Bronchial epithelial cell (primary cell): ENCODE data around the gene BDH2. TPM values are rescaled to one million over a fixed set of nuclear protein-coding genes. Genes with fewer than 3 reads are reported as not detected.
A peak's percentile ranks its signal among the peaks of the same experiment; 100 is the strongest.

Source experiments
- DNase-seq: peaks from one replicate; pipeline ENCODE4 v3.0.0-alpha.2; 2010; ENCODE audit warnings: low read depth
- FAIRE-seq: peaks from 2 replicates; lab custom pipeline; 2011; peaks lifted over from hg19 to GRCh38; lab: Jason Lieb, UNC
- H3K27me3 ChIP-seq: 2 replicates; pipeline ENCODE4 v1.5.1; 2011; ENCODE audit warnings: low read length; ENCODE audit not compliant: control insufficient read depth, insufficient read depth
- H3K36me3 ChIP-seq: 2 replicates; pipeline ENCODE4 v1.5.1; 2011; ENCODE audit warnings: low read length; ENCODE audit not compliant: control insufficient read depth, insufficient read depth
- H3K4me3 ChIP-seq: 2 replicates; pipeline ENCODE4 v1.5.1; 2011; ENCODE audit warnings: mild to moderate bottlenecking, low read depth, low read length, control low read depth
- CTCF ChIP-seq: IDR thresholded peaks from 2 replicates; pipeline ENCODE4 v1.5.1; 2011; ENCODE audit warnings: mild to moderate bottlenecking, moderate library complexity, low read length, control low read depth, inconsistent platforms; ENCODE audit not compliant: insufficient read depth, severe bottlenecking
- total RNA-seq: library from RNA; depleted of rRNA; stranded (reverse); fragments of >200 nt; gene quantifications from 2 replicates; pipeline ENCODE4 v1.2.1, GENCODE V29; 2014

Gene BDH2
- 15.8 and 16.6 TPM in 2 replicates for total RNA-seq

GRCh38 chr4:103099691-103100392 is at the start of gene BDH2:
Gene BDH2, minus strand, starts transcription at chr4:103099834. Its CDS starts 3,580 bp downstream, at chr4:103096254.
- FAIRE-seq: peak; percentile 91
- no peaks in the 10 kb centered on the region for H3K36me3 ChIP-seq
- H3K27me3 ChIP-seq: no peaks in the 10 kb centered on the region
- peak within 1 kb of the TSS; percentile 37 for H3K4me3 ChIP-seq
- DNase-seq: peak; percentile 96
- TF ChIP-seq CTCF: peak; percentile 56

DNA sequence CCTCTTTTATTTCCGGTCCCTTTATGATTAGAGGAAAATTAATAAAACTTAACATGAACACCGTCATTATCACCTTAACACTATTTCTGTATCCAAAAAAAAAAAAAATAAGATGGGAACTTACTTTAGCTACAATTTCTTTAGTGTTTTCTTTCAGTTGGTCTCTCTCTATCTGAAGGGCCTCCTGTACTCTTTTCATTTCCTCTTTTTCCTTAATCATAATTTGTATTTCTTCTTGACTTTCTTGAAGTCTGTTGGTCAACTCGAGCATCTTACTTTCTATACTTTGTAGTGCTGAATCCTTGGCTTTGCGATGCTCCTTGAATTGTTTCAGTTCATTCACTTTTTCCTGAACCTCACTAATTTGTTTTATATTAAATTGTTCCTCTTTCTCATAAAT is 45.3 kb upstream of the BDH2 start:
- DNase-seq (no peak), FAIRE-seq (no peak)
- peaks cover 1% of the 10 kb centered on the region for H3K36me3 ChIP-seq
- TF ChIP-seq CTCF: no peak
- H3K4me3 ChIP-seq: no peak overlapping the region
- H3K27me3 ChIP-seq: no peaks in the 10 kb centered on the region

DNA sequence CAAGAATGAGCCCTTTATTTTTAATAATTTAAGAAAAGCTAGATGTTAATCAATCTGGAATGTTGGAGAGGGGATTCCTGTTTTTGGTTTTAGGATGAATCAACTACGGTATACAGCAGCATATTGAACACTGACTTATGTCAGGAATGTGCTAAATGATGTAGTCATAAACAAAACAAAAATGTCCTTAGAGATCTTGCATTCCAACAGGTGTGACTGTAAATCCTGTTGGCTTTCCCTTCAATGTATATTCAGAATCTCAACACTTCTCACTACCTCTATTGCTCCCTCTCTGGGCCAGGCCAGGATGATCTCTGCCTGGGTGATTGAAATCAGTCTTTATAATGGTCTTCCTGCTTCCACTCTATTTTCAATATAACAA is 37.8 kb upstream of the BDH2 start:
- FAIRE-seq: no peak
- no peaks in the 10 kb centered on the region for H3K27me3 ChIP-seq
- H3K36me3 ChIP-seq: no peaks in the 10 kb centered on the region
- DNase-seq: peak; percentile 84
- no peak for TF ChIP-seq CTCF
- no peak overlapping the region for H3K4me3 ChIP-seq

DNA sequence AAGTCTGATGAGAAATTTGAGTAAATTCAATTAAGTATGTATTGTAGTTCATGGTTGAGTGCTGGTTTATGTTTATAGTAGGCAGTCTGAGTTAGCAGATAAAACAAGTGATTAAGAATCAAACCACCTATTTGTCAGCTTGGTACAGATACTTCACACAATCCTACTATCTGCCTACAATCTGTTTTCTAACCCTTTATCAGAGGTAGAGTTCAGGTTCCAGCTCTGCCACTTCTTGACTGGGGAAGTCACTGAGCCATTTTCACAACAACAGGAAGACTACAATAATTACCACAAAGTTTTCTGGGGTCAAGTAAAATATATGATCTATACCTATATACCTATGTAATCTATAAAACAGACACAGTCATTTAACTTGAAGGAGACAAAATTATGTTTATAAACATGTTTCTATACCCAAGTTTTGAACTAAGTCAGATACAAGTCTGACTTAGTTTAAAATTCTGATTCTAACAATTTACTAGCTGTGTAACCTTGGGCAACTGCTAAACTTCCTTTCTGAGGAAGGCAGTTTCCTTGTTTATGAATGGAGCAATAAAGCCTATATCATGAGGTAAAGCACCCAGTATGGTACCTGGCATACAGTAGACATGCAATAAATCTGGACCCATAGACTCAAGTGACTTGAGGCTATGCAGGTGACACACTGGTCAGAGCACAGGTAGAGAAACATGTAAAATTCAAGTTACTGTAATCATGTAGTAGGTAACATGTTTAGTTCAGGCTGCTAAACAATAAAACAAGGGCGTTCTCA is 37.2 kb upstream of the BDH2 start:
- no peaks in the 10 kb centered on the region for H3K27me3 ChIP-seq
- no peaks in the 10 kb centered on the region for H3K36me3 ChIP-seq
- DNase-seq (no peak), FAIRE-seq (no peak)
- TF ChIP-seq CTCF: no peak
- no peak overlapping the region for H3K4me3 ChIP-seq

- FAIRE-seq (no peak), DNase-seq (no peak)
- TF ChIP-seq CTCF: no peak
- Histone ChIP-seq H3K4me3 (no peak overlapping the region), H3K27me3 (no peaks in the 10 kb centered on the region), H3K36me3 (no peaks in the 10 kb centered on the region)
Observed at GRCh38 chr4:103129174-103129573, 29.5 kb upstream of the BDH2 start.
